Mesothelial cell of epicardium (in vitro differentiated cells): ENCODE measurements around the gene FBXO31. TPM values are rescaled to one million over a fixed set of nuclear protein-coding genes. Genes with fewer than 3 reads are reported as not detected.

Experiments
- total RNA-seq: library from RNA; stranded (reverse); gene quantifications from 3 replicates; pipeline ENCODE4 v1.2.1, GENCODE V29; 2021

The FBXO31 gene
- total RNA-seq, 1 donor from 2014 or later, result 38.1 TPM

Other genes with a start within 250 kb of the FBXO31 start
- gene C16orf95, start 66.4 kb downstream of the FBXO31 start, total RNA-seq, result 4.5 to 6.2 TPM (median 4.6 TPM) in 3 replicates
- 39.6 to 41.6 TPM (median 41.2 TPM) in 3 replicates for gene MAP1LC3B, start 8.6 kb upstream of the FBXO31 start, total RNA-seq
- gene ZCCHC14, start 109.2 kb upstream of the FBXO31 start, total RNA-seq, result 35.6 to 37.3 TPM (median 36.7 TPM) in 3 replicates
- 15.1 to 16.8 TPM (median 15.4 TPM) in 3 replicates for gene JPH3, start 218.7 kb upstream of the FBXO31 start, total RNA-seq